GM19351 (cell line): ENCODE data around the gene PDXK.
A peak's percentile ranks its signal among the peaks of the same experiment; 100 is the strongest.

ENCODE experiments used
- ATAC-seq: cut with Tn5 transposase; IDR thresholded peaks from one replicate; pipeline ENCODE4 v1.9.1; 2021; ENCODE audit warnings: mild to moderate bottlenecking, moderate library complexity; ENCODE audit not compliant: unreplicated experiment

Gene PDXK

GRCh38 chr21:43761886-43762285, 43.0 kb downstream of the PDXK start:
- no peak for ATAC-seq

DNA sequence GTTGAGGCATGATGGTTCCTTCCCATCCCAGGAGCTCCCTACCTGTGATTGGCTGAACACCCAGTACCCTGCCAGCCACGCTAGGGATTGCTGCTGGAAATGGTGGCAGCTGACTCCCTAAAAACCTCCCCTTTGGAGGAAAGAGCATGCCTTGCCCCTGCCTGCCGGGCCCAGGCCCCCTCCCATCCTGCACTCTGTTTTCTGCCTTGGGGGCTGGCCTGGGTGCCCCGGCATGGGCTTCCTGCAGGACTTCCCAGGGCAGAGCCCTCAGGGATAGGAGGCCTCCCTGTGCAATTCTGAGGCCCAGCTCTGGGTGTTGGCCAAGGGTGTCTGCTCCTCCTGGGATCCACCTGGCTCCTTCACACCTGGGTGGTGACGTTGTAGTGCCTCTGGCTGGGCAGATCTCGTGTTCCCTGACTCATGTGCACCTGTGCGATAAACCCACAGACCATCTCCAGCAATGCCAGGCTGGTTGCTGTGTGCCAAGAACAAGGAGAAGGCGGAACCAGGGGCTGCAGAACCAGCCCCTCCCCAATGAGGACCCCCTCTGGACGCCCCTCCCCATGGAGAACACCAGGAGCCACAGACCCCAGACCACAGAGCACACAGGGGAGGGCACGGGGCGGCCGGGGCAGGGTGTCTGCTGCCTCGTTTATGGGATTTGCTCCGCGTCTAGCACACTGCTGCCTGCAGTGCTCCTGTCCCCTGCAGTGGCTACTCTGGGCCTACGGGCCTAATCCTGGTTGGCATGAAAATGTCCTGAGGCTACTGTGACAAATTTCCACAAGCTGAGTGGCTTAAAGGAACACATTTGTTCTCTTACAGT, 43.6 kb downstream of the PDXK start:
- no peak for ATAC-seq

DNA sequence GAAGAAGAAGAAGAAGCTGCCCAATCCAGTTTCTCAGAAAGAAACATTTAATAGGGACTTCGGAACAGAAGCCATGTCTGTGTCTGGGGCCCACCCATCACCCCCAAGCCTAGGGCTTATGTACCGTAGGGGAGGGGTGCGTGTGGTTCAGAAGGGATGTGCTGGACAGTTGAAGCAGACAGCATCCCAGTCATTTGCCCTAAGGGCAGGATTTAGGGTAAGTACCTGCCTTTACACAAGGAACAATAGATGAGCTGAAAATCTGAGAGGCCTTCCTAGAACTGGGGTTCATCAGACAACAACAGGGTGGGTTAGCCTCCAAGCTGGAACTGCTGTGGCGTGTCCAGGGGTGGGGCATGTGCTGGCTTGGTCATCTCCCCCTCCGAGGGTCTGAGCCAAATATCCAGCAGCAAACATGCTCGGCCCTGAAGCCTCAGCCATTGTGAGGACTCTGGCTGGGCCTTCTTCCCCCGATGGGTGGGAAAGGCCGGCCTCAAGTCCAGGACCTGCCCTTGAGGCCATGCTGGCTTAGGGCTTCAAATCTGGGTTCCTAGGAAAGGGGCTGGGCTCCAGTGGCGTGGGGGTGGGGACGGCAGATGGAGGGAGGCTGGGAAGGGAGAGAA, 45.1 kb downstream of the PDXK start:
- no peak for ATAC-seq

GRCh38 chr21:43764576-43765495, 45.9 kb downstream of the PDXK start:
- ATAC-seq, result no peak

GRCh38 chr21:43766734-43767497, 48.0 kb downstream of the PDXK start:
- no peak for ATAC-seq

DNA sequence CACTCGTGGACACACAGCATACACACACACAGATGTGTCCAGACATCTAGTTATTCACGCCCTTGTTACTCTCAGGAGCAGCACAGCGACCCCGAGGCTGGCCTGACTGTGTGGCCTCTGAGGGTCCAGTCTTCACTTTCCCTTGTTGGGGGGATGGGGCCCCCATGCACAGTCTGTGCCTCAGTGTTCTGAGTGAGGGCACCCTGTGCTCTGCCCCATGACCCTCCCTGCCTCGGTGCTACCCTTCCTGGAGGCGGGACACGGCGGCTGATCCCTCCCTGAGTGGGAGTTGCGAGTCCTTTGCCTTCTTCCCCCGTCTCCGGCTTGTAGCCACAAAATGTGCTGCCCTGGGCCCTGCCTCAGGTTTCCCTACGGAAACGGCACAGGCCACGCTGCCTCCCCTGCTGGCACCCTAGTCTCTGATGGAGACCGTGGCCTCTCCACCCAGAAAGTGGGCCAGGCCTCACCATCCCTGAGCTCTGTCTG, 48.6 kb downstream of the PDXK start:
- no peak for ATAC-seq

- no peak for ATAC-seq
Measured at GRCh38 chr21:43767984-43768867, 49.3 kb downstream of the PDXK start.

GRCh38 chr21:43768868-43769167, 49.9 kb downstream of the PDXK start:
- ATAC-seq, result no peak

DNA sequence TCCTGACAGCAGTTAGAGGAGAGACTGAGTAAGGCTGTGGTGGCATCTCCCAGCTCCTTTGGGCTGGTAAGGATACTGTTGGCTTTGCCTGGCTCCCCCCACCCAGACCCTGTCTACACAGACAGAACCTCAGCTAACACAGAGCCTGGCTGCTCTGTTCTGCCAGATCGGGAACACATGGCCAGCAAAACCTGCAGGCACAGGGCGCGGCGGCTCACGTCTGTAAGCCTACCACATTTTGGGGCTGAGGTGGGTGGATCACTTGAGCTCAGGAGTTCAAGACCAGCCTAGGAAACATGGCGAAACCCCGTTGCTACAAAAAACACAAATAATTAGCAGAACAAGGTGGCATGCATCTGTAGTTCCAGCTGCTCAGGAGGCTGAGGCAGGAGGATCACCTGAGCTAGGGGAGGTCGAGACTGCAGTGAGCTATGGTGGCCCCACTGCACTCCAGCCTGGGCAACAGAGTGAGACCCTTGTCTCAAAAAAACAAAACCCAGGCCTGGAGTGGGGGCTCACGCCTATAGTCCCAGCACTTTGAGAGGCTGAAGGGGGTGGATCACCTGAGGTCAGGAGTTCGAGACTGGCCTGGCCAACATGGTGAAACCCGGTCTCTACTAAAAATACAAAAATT, 50.5 kb downstream of the PDXK start:
- no peak for ATAC-seq

DNA sequence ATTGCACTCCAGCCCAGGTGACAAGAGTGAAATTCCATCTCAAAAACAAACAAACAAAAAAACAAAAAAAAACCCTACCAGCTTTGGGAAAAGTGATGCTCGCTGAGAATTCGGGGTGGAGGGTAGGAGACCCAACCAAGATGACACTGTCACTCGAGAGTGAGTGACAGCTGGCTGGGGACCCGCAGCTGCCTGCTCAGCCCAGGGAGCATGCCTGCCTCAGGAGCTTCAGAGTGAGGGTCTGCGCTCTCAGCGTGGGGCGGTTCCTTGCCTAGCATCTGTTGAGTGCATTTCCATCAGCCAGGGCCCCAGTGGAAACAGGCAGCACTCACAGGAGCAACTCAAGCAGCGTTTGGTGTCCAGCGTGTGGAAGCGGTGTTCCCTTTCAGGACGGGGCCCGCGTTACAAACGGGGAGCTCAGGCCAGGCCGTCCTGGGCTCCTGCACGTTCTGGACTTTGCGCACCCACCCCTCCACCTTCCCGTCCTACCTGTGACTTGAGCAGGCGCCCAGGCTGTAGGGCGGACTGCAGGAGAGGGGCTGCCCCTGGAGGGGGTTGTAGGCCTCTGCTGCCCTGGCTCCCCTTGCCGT, 51.2 kb downstream of the PDXK start:
- no peak for ATAC-seq

GRCh38 chr21:43771199-43771675, 52.3 kb downstream of the PDXK start:
- no peak for ATAC-seq

GRCh38 chr21:43771698-43772424, 52.9 kb downstream of the PDXK start:
- no peak for ATAC-seq

DNA sequence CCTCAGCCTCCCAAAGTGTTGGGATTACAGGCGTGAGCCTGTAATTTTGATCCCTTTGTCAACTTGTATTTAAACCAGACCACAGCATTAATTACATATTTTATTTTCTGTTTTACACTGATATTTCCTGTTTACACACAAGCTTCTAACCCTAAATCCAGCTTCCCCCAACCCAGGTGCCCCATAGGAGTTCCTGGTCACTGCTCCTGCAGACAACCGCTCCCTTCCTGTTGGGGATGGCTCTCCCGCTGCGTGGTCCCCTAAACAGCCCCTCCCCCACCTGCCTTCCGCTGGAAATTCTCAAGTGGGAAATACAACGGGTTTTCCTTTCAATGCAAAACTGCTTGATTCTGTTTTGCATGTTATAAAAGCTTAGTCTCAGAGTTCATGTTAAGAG, 53.5 kb downstream of the PDXK start:
- no peak for ATAC-seq

DNA sequence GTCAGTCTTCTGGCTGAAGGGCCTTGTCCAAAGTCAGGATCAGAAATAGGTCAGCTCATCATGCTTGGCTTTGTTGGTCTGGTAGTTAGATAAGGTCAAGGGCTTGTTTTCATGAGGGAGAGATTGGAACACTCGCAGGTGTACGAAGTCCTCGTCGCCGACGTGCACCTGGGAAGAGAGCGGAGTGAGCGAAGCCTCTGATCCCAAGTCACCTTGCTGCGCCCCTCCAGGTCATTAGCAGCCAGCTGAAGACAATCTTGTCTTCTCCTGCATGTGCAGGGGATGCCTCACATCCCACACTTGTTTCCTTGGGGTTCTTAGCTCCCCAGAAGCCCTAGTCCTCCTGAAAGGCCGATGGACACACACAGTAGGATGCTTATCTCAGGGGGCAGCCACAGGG, 55.2 kb downstream of the PDXK start:
- ATAC-seq, result no peak

GRCh38 chr21:43775190-43775589, 56.3 kb downstream of the PDXK start:
- no peak for ATAC-seq

DNA sequence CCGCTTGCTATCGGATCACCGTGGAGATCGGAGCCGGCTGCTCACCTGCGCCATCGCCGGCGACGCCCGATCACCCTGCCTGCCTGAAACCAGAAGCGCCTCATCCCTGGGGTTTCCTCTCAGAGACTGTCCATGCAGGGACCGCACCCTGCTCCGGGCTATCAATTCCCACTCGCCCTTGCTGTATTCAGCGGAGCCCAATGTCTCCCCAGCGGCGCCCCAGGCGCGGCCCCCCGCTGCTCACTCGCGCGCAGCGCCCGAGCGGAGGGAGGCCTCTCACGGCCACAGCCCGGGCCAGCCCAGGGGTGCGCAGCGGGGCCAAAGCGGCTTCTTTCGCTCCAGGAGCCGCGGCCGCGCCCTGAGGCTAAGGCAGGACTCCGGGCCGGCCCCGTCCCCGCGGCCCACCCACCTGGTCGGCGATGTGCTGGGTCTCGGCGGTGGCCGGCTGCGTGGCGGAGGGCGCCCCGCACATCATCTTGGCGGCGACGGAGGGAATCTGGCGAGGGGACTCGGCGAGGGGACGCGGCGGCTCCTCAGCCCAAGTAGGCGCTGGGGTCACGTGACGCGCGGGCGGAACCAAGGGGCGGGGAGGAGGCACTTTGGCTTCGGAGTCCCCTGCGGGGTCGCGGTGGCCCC, 57.0 kb downstream of the PDXK start, which contains the start of gene CSTB:
Gene CSTB, minus strand, starts transcription at position 514 of the 636 bp plus-strand sequence. Its CDS starts 39 bp downstream, at position 475.
- ATAC-seq, result peak; percentile 62

DNA sequence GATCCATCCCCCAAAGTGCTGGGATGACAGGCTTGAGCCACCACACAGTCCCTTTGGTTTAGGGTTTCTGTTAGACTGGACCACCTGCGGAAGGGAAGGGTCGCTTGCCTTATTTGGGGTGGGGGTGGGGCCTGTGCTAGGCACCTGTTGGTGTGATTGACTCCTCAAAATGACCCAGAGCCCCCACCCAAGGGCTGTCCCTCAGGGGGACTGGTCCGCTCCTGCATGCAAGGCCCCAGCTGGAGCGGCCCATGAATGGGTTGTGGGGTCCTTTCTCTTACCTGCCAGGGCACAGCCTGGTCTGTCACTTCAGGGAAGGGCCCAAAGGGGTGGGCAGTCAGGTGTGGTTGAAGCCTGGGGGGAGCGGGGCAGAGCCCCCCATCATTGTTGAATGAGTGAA, 59.0 kb downstream of the PDXK start:
- no peak for ATAC-seq
